Loucy (cell line): ENCODE results near the gene JAZF1.

Experiments used
- EZH2phosphoT487 ChIP-seq: fragments of 200-600 bp; IDR thresholded peaks from 2 replicates; pipeline ENCODE4 v1.6.1; 2018; ENCODE audit warnings: antibody characterized with exemption, mild to moderate bottlenecking, moderate library complexity, borderline replicate concordance
- TF ChIP-seq, protein P1 (sequence below): fragments of 200-600 bp; sonication (generic); conservative IDR thresholded peaks from 2 replicates; pipeline ENCODE4 v1.5.1; 2014; ENCODE audit warnings: mild to moderate bottlenecking, antibody characterized with exemption, low read length

DNA sequence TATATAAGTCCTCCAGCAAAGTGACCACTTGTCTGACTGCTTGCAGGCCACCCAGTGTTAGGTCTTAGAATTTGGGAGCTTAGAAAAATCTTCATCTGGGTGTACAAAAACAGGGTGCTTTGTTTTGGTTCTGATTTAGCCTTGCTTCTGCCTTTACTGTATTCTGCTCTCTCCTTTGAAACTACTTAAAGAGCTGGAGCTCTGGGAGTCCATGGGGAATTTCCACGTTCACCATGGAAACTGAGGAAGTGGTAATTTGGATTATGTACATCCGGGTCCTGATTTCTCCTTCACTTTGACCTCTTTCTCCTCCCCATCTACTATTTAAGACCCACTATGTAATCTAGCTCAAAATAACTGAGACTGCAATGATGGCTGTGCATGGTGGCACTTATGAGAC, 103.0 kb downstream of the JAZF1 start:
- TF ChIP-seq, protein P1, sequence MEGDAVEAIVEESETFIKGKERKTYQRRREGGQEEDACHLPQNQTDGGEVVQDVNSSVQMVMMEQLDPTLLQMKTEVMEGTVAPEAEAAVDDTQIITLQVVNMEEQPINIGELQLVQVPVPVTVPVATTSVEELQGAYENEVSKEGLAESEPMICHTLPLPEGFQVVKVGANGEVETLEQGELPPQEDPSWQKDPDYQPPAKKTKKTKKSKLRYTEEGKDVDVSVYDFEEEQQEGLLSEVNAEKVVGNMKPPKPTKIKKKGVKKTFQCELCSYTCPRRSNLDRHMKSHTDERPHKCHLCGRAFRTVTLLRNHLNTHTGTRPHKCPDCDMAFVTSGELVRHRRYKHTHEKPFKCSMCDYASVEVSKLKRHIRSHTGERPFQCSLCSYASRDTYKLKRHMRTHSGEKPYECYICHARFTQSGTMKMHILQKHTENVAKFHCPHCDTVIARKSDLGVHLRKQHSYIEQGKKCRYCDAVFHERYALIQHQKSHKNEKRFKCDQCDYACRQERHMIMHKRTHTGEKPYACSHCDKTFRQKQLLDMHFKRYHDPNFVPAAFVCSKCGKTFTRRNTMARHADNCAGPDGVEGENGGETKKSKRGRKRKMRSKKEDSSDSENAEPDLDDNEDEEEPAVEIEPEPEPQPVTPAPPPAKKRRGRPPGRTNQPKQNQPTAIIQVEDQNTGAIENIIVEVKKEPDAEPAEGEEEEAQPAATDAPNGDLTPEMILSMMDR: no peak
- TF ChIP-seq EZH2phosphoT487: no peak
